Measurements from ENCODE around the gene HTT. TPM values are rescaled to one million over a fixed set of nuclear protein-coding genes. Genes with fewer than 3 reads are reported as not detected.

Gene HTT
- total RNA-seq, 1 experiment from 2014 or later = 64.4 TPM

- Histone ChIP-seq H4K20me1 (ENCODE audit: control insufficient read depth, insufficient read depth, insufficient read length) (no peaks in the 10 kb centered on the region), H3K23me2 (ENCODE audit: insufficient read length, low read depth, low read length, poor library complexity, severe bottlenecking) (no peaks in the 10 kb centered on the region), H3K27ac (ENCODE audit: insufficient read length, low read depth, low read length) (no peak overlapping the region), H3K14ac (ENCODE audit: insufficient read depth, low read length) (no peak overlapping the region), H3K18ac (ENCODE audit: insufficient read length, low read depth, low read length) (no peak overlapping the region), H2BK15ac (ENCODE audit: low read depth, low read length) (no peak overlapping the region), H2BK120ac (ENCODE audit: low read depth, low read length, poor library complexity, severe bottlenecking) (no peak overlapping the region), H4K91ac (ENCODE audit: insufficient read length, low read depth, low read length) (no peak overlapping the region), H3K23ac (ENCODE audit: insufficient read length, low read depth, low read length) (no peak overlapping the region), H3K79me1 (ENCODE audit: insufficient read depth, low read depth, low read length, poor library complexity, severe bottlenecking) (no peaks in the 10 kb centered on the region), H3K9me3 (ENCODE audit: control insufficient read depth, low read depth, low read length) (no peaks in the 10 kb centered on the region), H2AK5ac (ENCODE audit: insufficient read length, low read length) (no peak overlapping the region), H3T11ph (ENCODE audit: low read length) (no peak overlapping the region), H3K9ac (ENCODE audit: extremely low read depth, insufficient read length, low read length) (no peak overlapping the region), H3K27me3 (ENCODE audit: insufficient read depth, low read length) (no peaks in the 10 kb centered on the region), H3K56ac (ENCODE audit: insufficient read length, low read depth, low read length) (no peak overlapping the region), H2BK20ac (ENCODE audit: low read depth, low read length, poor library complexity, severe bottlenecking) (no peak overlapping the region), H3K4ac (ENCODE audit: low read depth, low read length) (no peak overlapping the region), H3K4me2 (ENCODE audit: insufficient read depth, insufficient read length, low read length) (no peak overlapping the region), H3K79me2 (ENCODE audit: insufficient read depth, low read length) (no peaks in the 10 kb centered on the region), H4K8ac (replicated peaks; ENCODE audit: insufficient read length, low read depth, low read length) (no peak overlapping the region), H3K4me1 (ENCODE audit: insufficient read depth, low read length) (no peaks in the 10 kb centered on the region; the same call in 1 of the 2 replicates), H2BK12ac (ENCODE audit: insufficient read length, low read depth, low read length) (no peak overlapping the region), H2AFZ (ENCODE audit: low read length) (no peak overlapping the region), H4K5ac (ENCODE audit: insufficient read length, low read depth, low read length) (no peak overlapping the region), H2BK5ac (ENCODE audit: insufficient read length, low read length) (no peak overlapping the region)
- H3K27ac Mint-ChIP-seq = no peak overlapping the region
- no peaks in the 10 kb centered on the region; a peak in 1 of 7 replicates for H3K36me3 Mint-ChIP-seq (ENCODE audit: insufficient read depth in 1 of 3, low read depth in 3 of 3)
- no CpG with 5 or more reads among the region's 8 CpGs for WGBS (ENCODE audit: extremely low coverage, insufficient read length, low lambda C conversion rate)
- no peak overlapping the region for H3K4me3 Mint-ChIP-seq
- no peak for TF ChIP-seq CTCF (conservative IDR thresholded peaks at IDR 0.05)
- no peak for DNase-seq
- peaks cover 7 to 22% of the 10 kb centered on the region in 2 experiments for H3K4me1 Mint-ChIP-seq
- H3K27me3 Mint-ChIP-seq (ENCODE audit: low read depth) = peaks cover 5% of the 10 kb centered on the region
- no peaks in the 10 kb centered on the region for H3K9me3 Mint-ChIP-seq
Measured at GRCh38 chr4:3039706-3040366, 34.6 kb upstream of the HTT start.
